Posterior cingulate gyrus (tissue), 11 donors: ENCODE results near the gene TYSND1.
"Not testable (repeated sequence)": the region's sequence is repeated elsewhere in the genome, so short reads cannot be mapped to it uniquely, and the experiment has no call there.

ENCODE experiments used
- DNase-seq, 10 donors: peaks; one replicate each; pipeline versions ENCODE4 v3.0.0 to v3.0.0-alpha.2; 2020 to 2021; ENCODE audit warnings: mixed read lengths in 3 of 10
- intact Hi-C: fragments of 100-400 bp; cut with DNase I; formaldehyde crosslinking; loops from one replicate; pipeline ENCODE4 v1.15.1; 2023

Gene TYSND1

DNA sequence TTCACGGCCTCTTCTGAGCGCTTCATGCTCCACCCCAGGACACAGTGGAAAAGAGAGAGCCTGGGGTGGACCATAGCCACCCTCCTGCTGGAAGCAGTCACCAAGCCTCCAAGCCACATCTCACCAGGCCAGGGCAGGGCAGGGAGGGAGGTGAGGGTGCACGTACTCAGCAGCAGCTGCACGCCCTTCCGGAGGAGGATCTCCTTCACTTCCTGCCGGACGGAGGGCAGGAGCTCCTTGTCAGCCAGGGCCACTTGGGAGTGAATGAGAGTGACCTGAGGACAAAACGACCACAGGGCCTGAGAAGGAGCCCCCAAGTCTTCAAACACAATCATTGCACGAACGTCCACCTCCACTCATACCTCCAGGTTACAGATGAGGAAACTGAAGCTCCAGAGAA is 28.9 kb downstream of the TYSND1 start:
- peak in 1 of 10 donors; percentile 36 for DNase-seq
- intact Hi-C loops: no loop called here

GRCh38 chr10:70115948-70116682 is 30.4 kb downstream of the TYSND1 start:
- DNase-seq: peak in 6 of 10 donors; percentile 30 to 84 (median 47)
- intact Hi-C loops: no loop called here

DNA sequence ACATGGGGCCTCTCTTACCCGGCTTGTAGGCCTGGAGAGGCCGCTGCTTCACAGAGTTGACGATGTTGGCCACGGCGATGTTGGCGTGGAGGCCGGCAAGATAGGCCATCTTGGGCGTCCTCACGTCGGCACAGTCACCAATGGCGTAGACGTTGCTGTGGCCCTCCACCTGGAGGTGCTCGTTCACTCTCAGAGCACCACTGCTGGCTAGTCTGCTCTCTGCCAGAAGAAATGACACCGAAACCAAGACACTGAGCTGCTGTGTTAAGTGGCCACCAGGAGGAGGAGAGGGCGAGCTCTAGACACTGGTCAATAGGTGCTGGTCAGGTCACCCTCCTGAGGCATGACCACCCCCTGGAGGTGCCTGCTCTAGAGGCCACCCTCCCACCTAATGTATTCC is 31.6 kb downstream of the TYSND1 start:
- intact Hi-C loops: no loop called here
- peak in 1 of 10 donors; percentile 23 for DNase-seq

- DNase-seq: peak in 1 of 10 donors; percentile 25
Measured at GRCh38 chr10:70112071-70112470, 34.4 kb downstream of the TYSND1 start.

DNA sequence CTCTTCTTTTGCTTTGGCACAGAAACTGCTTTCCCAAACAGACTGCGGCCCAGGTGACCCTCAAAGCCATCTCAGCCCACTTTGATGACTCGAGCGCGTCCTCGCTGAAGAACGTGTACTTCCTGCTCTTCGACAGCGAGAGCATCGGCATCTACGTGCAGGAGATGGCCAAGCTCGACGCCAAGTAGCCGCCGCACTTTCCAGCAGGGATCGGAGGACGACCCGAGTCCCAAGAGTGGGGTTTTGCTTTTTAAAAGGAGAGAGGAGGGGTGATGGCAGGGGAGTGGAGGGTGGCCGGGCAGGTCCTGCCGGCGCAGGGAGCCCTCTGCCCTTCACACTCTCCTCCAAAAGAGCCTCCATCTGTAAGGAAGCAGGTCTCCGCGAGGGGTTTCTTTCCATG is 35.0 kb downstream of the TYSND1 start:
- peak in 1 of 10 donors; percentile 45 for DNase-seq
- intact Hi-C loops: no loop called here

More at GRCh38 chr10:70112071-70112470, 34.4 kb downstream of the TYSND1 start:
- intact Hi-C loops: no loop called here

- intact Hi-C loops: no loop called here
- DNase-seq: no peak
Measured at GRCh38 chr10:70109064-70109729, 37.3 kb downstream of the TYSND1 start.

DNA sequence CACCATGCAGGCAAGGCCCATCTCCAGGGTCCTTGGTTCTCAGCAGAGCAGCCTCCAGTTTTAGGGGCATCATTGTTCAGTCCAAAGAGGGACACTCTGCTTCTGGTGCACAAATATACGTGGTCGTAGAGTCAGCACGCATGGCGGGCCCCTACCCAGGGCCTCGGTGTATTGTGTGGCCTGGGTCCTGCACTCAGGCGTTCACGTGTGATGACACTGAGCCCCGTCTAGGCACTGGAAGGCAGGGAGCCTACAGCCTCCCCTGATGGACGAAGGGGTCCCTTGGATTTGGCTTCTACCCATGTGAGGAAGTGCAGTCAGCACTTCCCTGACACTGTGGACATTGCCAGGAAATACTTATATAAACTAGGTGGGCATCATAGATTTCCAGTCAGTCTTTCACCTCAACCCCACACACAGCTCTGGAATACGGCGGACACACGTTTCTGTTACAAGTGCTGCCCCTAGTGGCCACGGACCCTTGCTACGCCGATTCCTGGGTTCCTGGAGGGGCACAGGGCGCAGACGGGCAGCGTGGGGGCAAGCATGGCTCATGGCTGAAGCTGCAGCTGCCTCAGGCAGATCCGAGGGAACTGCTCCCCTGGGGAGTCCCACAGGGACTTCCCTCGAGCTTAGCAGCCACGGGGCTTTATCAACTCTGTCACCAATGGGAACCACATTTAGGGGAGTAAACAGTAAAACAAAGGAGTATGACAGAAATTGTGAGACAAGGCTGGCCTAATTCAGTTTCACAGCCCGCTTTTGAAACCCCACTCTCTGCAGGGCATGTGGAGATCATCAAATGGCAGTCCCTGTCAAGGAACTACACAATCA is 39.3 kb downstream of the TYSND1 start:
- intact Hi-C loops: no loop called here
- no peak for DNase-seq

- DNase-seq: no peak
- intact Hi-C loops: no loop called here
Measured at GRCh38 chr10:70101668-70102067, 44.8 kb downstream of the TYSND1 start.

- DNase-seq, intact Hi-C loops: not testable (repeated sequence)
Measured at GRCh38 chr10:70101068-70101562, 45.4 kb downstream of the TYSND1 start.

DNA sequence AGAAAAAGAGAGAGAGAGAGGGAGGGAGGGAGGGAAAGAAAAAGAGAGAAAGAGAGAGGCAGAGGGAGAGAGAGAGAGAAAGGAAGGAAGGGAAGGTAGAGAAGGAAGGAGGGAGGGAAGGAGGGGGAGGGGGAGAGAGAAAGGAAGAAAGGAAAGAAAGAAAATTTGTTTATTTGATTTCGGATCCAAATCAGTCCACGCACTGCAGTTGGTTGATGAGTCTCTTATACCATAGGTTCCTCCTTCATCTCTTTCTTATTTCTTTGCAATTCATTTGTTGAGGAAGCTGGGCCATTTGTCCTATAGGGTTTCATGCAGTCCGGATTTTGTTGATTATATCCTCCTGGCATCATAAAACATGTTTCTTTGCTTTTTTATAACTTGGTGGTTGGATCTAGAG is 48.2 kb downstream of the TYSND1 start:
- no peak for DNase-seq
- intact Hi-C loops: no loop called here

DNA sequence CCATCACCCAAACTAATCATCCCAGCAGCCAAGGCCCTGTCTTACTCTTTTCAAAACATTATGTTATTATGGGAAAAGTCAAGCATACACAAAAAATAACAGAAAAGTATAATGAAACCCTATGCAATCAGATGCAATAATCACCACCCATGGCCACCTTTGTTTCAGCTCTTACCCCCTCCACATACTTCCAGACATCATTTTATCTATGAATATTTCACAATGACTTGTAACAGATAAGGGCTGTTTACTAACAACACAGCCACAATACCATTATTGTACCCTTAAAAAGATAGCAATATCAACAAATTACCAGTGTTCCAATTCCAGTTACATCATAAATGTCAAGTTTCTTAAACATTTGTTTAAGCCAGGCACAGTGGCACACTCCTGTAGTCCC is 49.0 kb downstream of the TYSND1 start:
- no peak for DNase-seq
- intact Hi-C loops: no loop called here

GRCh38 chr10:70096705-70097420 is 49.6 kb downstream of the TYSND1 start:
- no peak for DNase-seq
- intact Hi-C loops: no loop called here

GRCh38 chr10:70096016-70096704 is 50.3 kb downstream of the TYSND1 start:
- intact Hi-C loops: no loop called here
- no peak for DNase-seq

DNA sequence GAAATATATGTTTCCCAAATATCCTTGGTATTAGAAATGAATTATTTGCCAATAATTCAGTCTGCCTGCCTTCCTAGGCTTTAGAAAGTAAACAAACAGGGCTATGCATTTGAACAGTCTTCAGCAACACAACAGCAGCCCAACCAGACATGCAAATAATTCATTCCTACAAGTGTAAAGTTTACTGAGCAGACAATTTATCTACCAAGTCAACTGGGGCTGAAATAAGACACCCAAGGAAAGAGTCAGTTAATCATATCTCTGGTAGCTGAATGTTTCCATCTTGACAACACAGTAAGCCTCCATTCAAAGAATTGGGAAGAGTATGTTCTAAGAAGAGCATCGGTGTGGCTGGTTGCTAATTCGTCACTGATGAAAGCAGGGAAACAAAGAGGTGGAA is 52.2 kb downstream of the TYSND1 start:
- DNase-seq: no peak
- intact Hi-C loops: no loop called here

DNA sequence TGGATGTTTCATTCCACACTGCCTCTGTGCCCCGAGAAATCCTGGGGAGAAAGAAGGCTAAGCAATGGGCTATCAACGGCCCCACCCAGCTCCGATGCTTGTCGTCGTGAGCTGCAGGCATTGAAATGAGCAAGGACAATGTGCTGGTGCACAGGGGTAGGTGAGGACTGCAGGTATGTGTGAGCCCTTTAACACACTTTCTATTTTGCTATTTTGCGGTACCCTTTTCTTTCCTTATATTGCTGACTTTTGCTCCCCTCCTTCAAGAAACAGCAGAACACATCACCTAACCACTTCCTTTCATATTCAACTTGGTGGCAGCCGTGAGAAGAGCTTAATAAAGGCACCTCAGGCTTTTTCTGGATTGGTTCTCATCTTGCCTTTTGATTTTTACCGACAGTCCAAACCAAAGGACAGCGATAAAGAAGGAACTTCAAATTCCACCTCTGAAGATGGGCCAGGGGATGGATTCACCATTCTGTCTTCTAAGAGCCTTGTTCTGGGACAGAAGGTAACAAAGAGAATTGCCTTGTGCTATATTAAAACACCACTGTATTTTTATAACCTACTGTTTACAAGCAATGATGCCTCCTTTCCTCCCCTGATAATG is 53.1 kb downstream of the TYSND1 start:
- DNase-seq: no peak
- intact Hi-C loops: no loop called here

DNA sequence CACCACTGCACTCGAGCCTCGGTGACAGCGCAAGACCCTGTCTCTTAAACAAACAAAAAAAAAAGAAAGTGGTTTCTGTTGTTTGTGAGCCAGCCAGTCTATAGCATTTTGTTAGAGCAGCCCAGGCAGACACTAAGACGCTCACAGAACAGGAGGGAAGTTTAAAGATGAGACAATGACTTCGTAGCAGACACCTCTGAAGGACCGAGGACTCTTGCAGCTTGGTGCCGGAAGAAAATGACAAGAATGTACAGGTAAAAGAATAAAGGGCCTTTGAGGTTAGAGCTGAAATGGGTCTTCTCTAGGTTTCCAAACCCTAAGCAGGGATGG is 54.1 kb downstream of the TYSND1 start:
- intact Hi-C loops: no loop called here
- no peak for DNase-seq

- no peak for DNase-seq
- intact Hi-C loops: no loop called here
Measured at GRCh38 chr10:70090951-70091350, 55.5 kb downstream of the TYSND1 start.

DNA sequence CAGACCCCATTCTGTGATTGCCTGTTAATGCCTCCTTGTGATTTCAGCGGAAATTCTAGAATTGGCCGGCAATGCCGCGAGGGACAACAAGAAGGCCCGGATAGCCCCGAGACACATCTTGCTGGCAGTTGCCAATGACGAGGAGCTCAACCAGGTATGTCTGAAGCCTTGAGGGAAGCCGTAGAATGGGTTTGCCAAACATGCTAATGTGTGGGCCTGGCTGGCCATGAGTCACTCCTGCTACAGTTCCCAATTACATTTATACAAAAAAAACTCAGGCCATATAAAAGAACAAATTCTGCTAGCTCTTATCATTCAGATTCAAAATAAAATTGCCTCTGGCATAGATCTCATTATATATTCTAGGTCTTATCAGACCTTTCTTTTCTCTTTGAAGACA is 56.5 kb downstream of the TYSND1 start:
- intact Hi-C loops: no loop called here

GRCh38 chr10:70088308-70088698 is 58.2 kb downstream of the TYSND1 start:
- intact Hi-C loops: no loop called here
- DNase-seq: no peak

More for the DNA sequence above, 56.5 kb downstream of the TYSND1 start:
- DNase-seq: no peak
